HG03280 (cell line): ENCODE data around the gene KLHL17.

ENCODE experiments used
- ATAC-seq: cut with Tn5 transposase; IDR thresholded peaks from one replicate; pipeline ENCODE4 v1.9.1; 2021; ENCODE audit warnings: mild to moderate bottlenecking, moderate library complexity; ENCODE audit not compliant: unreplicated experiment

The KLHL17 gene

DNA sequence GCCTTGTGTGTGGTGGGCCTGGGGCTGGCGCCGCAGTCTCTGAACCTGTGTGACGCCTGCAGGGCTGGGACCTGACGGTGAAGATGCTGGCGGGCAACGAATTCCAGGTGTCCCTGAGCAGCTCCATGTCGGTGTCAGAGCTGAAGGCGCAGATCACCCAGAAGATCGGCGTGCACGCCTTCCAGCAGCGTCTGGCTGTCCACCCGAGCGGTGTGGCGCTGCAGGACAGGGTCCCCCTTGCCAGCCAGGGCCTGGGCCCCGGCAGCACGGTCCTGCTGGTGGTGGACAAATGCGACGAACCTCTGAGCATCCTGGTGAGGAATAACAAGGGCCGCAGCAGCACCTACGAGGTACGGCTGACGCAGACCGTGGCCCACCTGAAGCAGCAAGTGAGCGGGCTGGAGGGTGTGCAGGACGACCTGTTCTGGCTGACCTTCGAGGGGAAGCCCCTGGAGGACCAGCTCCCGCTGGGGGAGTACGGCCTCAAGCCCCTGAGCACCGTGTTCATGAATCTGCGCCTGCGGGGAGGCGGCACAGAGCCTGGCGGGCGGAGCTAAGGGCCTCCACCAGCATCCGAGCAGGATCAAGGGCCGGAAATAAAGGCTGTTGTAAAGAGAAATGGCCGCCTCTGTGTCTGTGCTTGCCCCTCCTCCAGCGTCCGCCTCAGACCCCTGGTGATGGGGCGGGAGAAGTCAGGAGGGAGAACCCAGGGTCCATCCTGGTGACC is 53.7 kb downstream of the KLHL17 start:
- ATAC-seq: no peak

DNA sequence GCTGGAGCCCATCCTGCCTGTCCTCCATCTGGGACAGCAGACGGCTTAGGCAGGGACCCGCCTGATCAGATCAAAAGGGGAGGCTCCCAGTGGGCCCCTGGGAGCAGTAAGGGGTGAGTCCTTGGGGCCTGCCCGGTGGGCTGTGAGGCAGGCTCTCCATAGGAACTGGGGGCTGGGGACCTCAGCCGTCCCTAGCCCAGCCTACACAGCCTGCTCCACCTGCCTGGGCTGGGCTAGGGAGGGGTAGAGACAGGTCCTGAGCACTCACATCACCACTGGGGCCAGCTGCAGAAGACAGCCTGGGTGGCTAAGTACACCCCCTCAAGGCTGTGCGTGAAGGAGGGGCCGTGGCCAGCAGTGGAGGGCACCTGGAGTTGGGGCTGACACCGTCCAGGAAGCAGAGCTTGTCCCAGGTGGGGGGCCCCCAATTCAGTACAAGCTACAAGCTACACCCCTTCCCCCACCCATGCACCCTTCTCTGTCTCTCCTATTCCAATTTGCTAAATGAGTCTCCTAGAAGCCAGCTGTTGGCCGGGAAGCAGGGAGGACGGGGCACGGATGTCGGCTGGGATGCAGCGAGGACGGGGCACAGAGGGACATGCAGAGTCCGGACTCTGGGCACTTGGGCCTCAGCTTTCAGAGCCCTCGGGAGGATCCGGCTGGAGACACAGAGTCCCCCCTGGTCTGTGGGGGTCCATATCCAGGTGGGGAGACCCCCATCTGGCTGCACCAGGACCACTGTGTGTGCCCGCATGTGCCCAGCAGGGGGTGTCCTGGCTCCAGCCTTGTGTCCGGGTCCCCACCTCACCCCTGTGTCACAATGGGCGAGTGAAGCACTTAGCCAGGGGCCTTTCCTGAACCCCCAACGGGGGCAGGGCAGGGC is 54.7 kb downstream of the KLHL17 start:
- ATAC-seq: no peak
